DND-41 (cell line): ENCODE measurements around the gene SPARCL1.

Experiments
- ATAC-seq: fragments of 200-7000 bp; cut with Tn5 transposase; 3 replicates; pipeline ENCODE4 v1.9.1; 2021; ENCODE audit warnings: low read depth; ENCODE audit not compliant: insufficient read depth
- DNase-seq: peaks from one replicate; pipeline ENCODE4 v3.0.0-alpha.2; 2020
- H2AFZ ChIP-seq: 2 replicates; pipeline ENCODE4 v1.6.0; 2012; ENCODE audit warnings: low read depth, low read length
- H3K27ac ChIP-seq: 2 replicates; pipeline ENCODE4 v1.5.1; 2012; ENCODE audit warnings: low read length, inconsistent platforms
- H3K27me3 ChIP-seq: fragments of 200-600 bp; sonication (generic); 2 replicates; pipeline ENCODE4 v1.6.0; 2012; ENCODE audit warnings: low read length, mild to moderate bottlenecking, inconsistent platforms; ENCODE audit not compliant: insufficient read depth, poor library complexity
- H3K36me3 ChIP-seq: 2 replicates; pipeline ENCODE4 v1.5.1; 2012; ENCODE audit warnings: low read length, inconsistent platforms; ENCODE audit not compliant: insufficient read depth
- H3K4me1 ChIP-seq: 2 replicates; pipeline ENCODE4 v1.5.1; 2012; ENCODE audit warnings: mild to moderate bottlenecking, low read length; ENCODE audit not compliant: insufficient read depth
- H3K4me2 ChIP-seq: 2 replicates; pipeline ENCODE4 v1.6.0; 2012; ENCODE audit warnings: mild to moderate bottlenecking, moderate library complexity, low read length, inconsistent platforms; ENCODE audit not compliant: insufficient read depth
- H3K4me3 ChIP-seq, 2 experiments: fragments of 200-600 bp in 1 of 2; shearing (Covaris generic) in 1 of 2; 2 replicates each; pipeline ENCODE4 v1.5.1; 2012 to 2016; ENCODE audit warnings: inconsistent platforms in 2 of 2, low read length in 2 of 2, mild to moderate bottlenecking in 2 of 2, low read depth in 1 of 2, moderate library complexity in 1 of 2
- H3K79me2 ChIP-seq: 2 replicates; pipeline ENCODE4 v1.6.0; 2012; ENCODE audit warnings: low read length, inconsistent platforms; ENCODE audit not compliant: insufficient read depth
- H3K9ac ChIP-seq: 2 replicates; pipeline ENCODE4 v1.6.0; 2012; ENCODE audit warnings: low read depth, mild to moderate bottlenecking, inconsistent platforms, low read length, moderate library complexity
- H3K9me3 ChIP-seq: 2 replicates; pipeline ENCODE4 v1.5.1; 2012; ENCODE audit warnings: low read length, moderate library complexity, mild to moderate bottlenecking, inconsistent platforms; ENCODE audit not compliant: insufficient read depth, severe bottlenecking
- H4K20me1 ChIP-seq: 2 replicates; pipeline ENCODE4 v1.6.0; 2012; ENCODE audit warnings: low read length; ENCODE audit not compliant: insufficient read depth
- EZH2 ChIP-seq: IDR thresholded peaks from 3 replicates; pipeline ENCODE4 v1.6.1; 2012; ENCODE audit warnings: borderline replicate concordance, low read depth, mild to moderate bottlenecking, moderate library complexity, low read length, inconsistent platforms; ENCODE audit not compliant: severe bottlenecking
- TF ChIP-seq, protein P1 (sequence below): IDR thresholded peaks from 2 replicates; pipeline ENCODE4 v1.5.1; 2012; ENCODE audit warnings: borderline replicate concordance, low read length, moderate library complexity, mild to moderate bottlenecking; ENCODE audit not compliant: poor library complexity, severe bottlenecking; ENCODE audit errors: extremely low read depth

Gene SPARCL1

DNA sequence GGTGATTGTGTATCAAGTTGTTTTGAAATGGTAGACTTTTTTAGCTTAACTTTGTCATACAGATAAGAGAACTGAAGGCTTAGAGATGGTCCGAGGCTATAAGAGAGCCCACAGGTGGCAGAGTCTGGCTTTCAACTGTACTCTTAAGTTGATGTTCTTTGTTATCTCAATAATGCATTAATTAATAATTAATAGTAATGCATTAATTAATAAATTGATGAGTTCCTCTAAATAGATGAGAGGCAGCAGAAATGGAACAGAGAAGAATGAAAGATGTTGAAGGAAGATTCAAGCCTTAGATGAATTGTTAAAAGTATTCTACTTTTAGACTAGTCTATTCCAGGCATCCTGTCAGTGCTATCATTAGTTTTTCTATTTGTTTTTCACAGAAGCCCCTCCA is 84.4 kb downstream of the SPARCL1 start:
- Histone ChIP-seq H2AFZ (no peak overlapping the region), H3K79me2 (no peaks in the 10 kb centered on the region), H4K20me1 (no peaks in the 10 kb centered on the region), H3K27ac (no peak overlapping the region), H3K4me2 (no peak overlapping the region), H3K9ac (no peak overlapping the region), H3K27me3 (no peaks in the 10 kb centered on the region), H3K9me3 (no peaks in the 10 kb centered on the region), H3K4me3 (no peak overlapping the region), H3K4me1 (no peaks in the 10 kb centered on the region), H3K36me3 (peaks cover 57% of the 10 kb centered on the region; the same call in 1 of the 2 replicates)
- ATAC-seq (no peak), DNase-seq (no peak)
- TF ChIP-seq, protein P1, sequence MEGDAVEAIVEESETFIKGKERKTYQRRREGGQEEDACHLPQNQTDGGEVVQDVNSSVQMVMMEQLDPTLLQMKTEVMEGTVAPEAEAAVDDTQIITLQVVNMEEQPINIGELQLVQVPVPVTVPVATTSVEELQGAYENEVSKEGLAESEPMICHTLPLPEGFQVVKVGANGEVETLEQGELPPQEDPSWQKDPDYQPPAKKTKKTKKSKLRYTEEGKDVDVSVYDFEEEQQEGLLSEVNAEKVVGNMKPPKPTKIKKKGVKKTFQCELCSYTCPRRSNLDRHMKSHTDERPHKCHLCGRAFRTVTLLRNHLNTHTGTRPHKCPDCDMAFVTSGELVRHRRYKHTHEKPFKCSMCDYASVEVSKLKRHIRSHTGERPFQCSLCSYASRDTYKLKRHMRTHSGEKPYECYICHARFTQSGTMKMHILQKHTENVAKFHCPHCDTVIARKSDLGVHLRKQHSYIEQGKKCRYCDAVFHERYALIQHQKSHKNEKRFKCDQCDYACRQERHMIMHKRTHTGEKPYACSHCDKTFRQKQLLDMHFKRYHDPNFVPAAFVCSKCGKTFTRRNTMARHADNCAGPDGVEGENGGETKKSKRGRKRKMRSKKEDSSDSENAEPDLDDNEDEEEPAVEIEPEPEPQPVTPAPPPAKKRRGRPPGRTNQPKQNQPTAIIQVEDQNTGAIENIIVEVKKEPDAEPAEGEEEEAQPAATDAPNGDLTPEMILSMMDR = no peak
- no peak for TF ChIP-seq EZH2

DNA sequence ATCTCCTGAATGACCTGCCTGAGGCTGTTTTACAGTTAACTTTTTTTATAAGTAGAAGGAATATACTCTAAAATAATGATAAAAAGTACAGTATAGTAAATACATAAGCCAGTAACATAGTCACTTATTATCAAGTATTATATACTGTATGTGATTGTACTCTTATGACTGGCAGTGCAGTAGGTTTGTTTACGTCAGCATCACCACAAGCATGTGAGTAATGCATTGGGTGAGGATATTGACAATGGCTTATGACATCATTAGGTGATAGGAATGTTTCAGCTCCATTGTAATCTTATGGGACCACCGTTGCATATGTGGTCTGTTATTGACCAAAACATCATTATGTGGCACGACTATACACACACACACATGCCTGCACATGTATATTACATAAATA is 86.3 kb downstream of the SPARCL1 start:
- H3K36me3 ChIP-seq = peaks cover 63% of the 10 kb centered on the region; the same call in 1 of the 2 replicates
- ATAC-seq = no peak

DNA sequence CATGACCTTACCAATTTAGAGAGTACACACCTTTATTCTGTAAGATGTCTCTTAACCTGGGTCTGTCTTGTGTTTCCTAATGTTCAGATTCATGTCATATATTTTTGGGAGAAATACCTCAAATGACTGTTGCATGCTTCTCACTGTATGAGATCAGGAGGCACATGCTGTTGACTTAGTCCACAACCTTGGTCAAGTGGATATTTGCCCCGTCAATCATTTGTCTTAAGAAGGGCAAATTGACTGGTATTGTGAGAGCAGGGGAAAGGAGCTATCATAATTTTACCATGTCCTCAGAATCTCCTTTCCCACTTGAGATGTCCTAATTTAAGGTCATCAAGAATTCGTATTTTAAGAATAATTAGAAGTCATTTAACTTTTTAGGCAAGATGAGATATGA is 95.8 kb downstream of the SPARCL1 start:
- no peak for ATAC-seq

More for the DNA sequence above, 86.3 kb downstream of the SPARCL1 start:
- no peak for TF ChIP-seq EZH2
- TF ChIP-seq, protein P1 = no peak
- Histone ChIP-seq H4K20me1 (no peaks in the 10 kb centered on the region), H3K9me3 (no peaks in the 10 kb centered on the region), H3K79me2 (no peaks in the 10 kb centered on the region), H3K4me1 (no peaks in the 10 kb centered on the region), H3K9ac (no peak overlapping the region), H3K4me2 (no peak overlapping the region), H3K4me3 (no peak overlapping the region), H2AFZ (no peak overlapping the region), H3K27ac (no peak overlapping the region), H3K27me3 (no peaks in the 10 kb centered on the region)
- DNase-seq = no peak

More for the DNA sequence above, 95.8 kb downstream of the SPARCL1 start:
- Histone ChIP-seq H3K4me2 (no peak overlapping the region), H4K20me1 (no peaks in the 10 kb centered on the region; the same call in 1 of the 2 replicates), H3K9me3 (no peaks in the 10 kb centered on the region), H3K36me3 (peaks cover 20% of the 10 kb centered on the region), H3K27me3 (no peaks in the 10 kb centered on the region), H3K4me3 (no peak overlapping the region), H3K27ac (no peak overlapping the region), H3K9ac (no peak overlapping the region), H3K4me1 (no peaks in the 10 kb centered on the region), H3K79me2 (peaks cover 72% of the 10 kb centered on the region), H2AFZ (no peak overlapping the region)
- DNase-seq = no peak
- no peak for TF ChIP-seq EZH2
- TF ChIP-seq, protein P1 = no peak
